Duodenal mucosa (tissue), 2 donors: ENCODE data around the gene DIPK2B.

ENCODE experiments used
- H3K27ac ChIP-seq: one replicate; pipeline ENCODE4 v1.7.0; 2013; ENCODE audit warnings: low read depth, low read length
- H3K27me3 ChIP-seq, 2 donors: one replicate each; pipeline ENCODE4 v1.7.0; 2013; ENCODE audit warnings: low read length in 2 of 2, control low read depth in 1 of 2; ENCODE audit not compliant: insufficient read depth in 2 of 2, control insufficient read depth in 1 of 2
- H3K36me3 ChIP-seq, 2 donors: one replicate each; pipeline ENCODE4 v1.7.0; 2013; ENCODE audit warnings: low read length in 2 of 2, control low read depth in 1 of 2; ENCODE audit not compliant: insufficient read depth in 2 of 2, control insufficient read depth in 1 of 2
- H3K4me1 ChIP-seq, 2 donors: one replicate each; pipeline ENCODE4 v1.7.0; 2013; ENCODE audit warnings: low read length in 2 of 2, control low read depth in 1 of 2; ENCODE audit not compliant: insufficient read depth in 2 of 2, control insufficient read depth in 1 of 2
- H3K4me3 ChIP-seq, 2 donors: one replicate each; pipeline ENCODE4 v1.7.0; 2013; ENCODE audit warnings: low read length in 2 of 2, low read depth in 1 of 2
- H3K9ac ChIP-seq, 2 donors: one replicate each; pipeline ENCODE4 v1.7.0; 2013; ENCODE audit warnings: low read length in 2 of 2, low read depth in 1 of 2
- H3K9me3 ChIP-seq, 2 donors: one replicate each; pipeline ENCODE4 v1.7.0; 2013; ENCODE audit warnings: low read length in 2 of 2, control low read depth in 1 of 2; ENCODE audit not compliant: control insufficient read depth in 1 of 2

The DIPK2B gene

GRCh38 chrX:45198706-45199105, 2.0 kb downstream of the DIPK2B start:
- no peaks in the 10 kb centered on the region for H3K4me1 ChIP-seq
- H3K9ac ChIP-seq: no peak overlapping the region
- H3K9me3 ChIP-seq: no peaks in the 10 kb centered on the region
- no peak overlapping the region for H3K4me3 ChIP-seq
- H3K27ac ChIP-seq: no peak overlapping the region
- no peaks in the 10 kb centered on the region for H3K27me3 ChIP-seq
- no peaks in the 10 kb centered on the region for H3K36me3 ChIP-seq

- no peaks in the 10 kb centered on the region for H3K4me1 ChIP-seq
- no peaks in the 10 kb centered on the region for H3K36me3 ChIP-seq
- no peak overlapping the region for H3K4me3 ChIP-seq
- H3K9ac ChIP-seq: no peak overlapping the region
- no peaks in the 10 kb centered on the region for H3K27me3 ChIP-seq
- no peaks in the 10 kb centered on the region for H3K9me3 ChIP-seq
- no peak overlapping the region for H3K27ac ChIP-seq
Measured at GRCh38 chrX:45198301-45198700, 2.4 kb downstream of the DIPK2B start.

GRCh38 chrX:45196701-45197100, 4.0 kb downstream of the DIPK2B start:
- Histone ChIP-seq H3K9ac (no peak overlapping the region), H3K27ac (no peak overlapping the region), H3K4me3 (no peak overlapping the region), H3K36me3 (no peaks in the 10 kb centered on the region), H3K9me3 (no peaks in the 10 kb centered on the region), H3K27me3 (no peaks in the 10 kb centered on the region), H3K4me1 (no peaks in the 10 kb centered on the region)

- Histone ChIP-seq H3K36me3 (no peaks in the 10 kb centered on the region), H3K9me3 (no peaks in the 10 kb centered on the region), H3K9ac (no peak overlapping the region), H3K4me3 (no peak overlapping the region), H3K27ac (no peak overlapping the region), H3K4me1 (no peaks in the 10 kb centered on the region), H3K27me3 (no peaks in the 10 kb centered on the region)
Measured at GRCh38 chrX:45191820-45192409, 8.8 kb downstream of the DIPK2B start.

GRCh38 chrX:45191383-45191782, 9.3 kb downstream of the DIPK2B start:
- Histone ChIP-seq H3K4me3 (no peak overlapping the region), H3K27me3 (no peaks in the 10 kb centered on the region), H3K36me3 (no peaks in the 10 kb centered on the region), H3K27ac (no peak overlapping the region), H3K9me3 (no peaks in the 10 kb centered on the region), H3K9ac (no peak overlapping the region), H3K4me1 (no peaks in the 10 kb centered on the region)

- Histone ChIP-seq H3K4me1 (no peaks in the 10 kb centered on the region), H3K27me3 (no peaks in the 10 kb centered on the region), H3K9ac (no peak overlapping the region), H3K36me3 (no peaks in the 10 kb centered on the region), H3K4me3 (peak overlapping the region; percentile 76 to 81), H3K27ac (no peak overlapping the region), H3K9me3 (no peaks in the 10 kb centered on the region)
Measured at GRCh38 chrX:45187731-45188130, 12.9 kb downstream of the DIPK2B start.

GRCh38 chrX:45186643-45187026, 14.0 kb downstream of the DIPK2B start:
- no peaks in the 10 kb centered on the region for H3K36me3 ChIP-seq
- H3K27ac ChIP-seq: no peak overlapping the region
- H3K9me3 ChIP-seq: no peaks in the 10 kb centered on the region
- H3K4me1 ChIP-seq: no peaks in the 10 kb centered on the region
- H3K9ac ChIP-seq: no peak overlapping the region
- H3K4me3 ChIP-seq: no peak overlapping the region
- no peaks in the 10 kb centered on the region for H3K27me3 ChIP-seq

GRCh38 chrX:45184211-45184610, 16.5 kb downstream of the DIPK2B start:
- Histone ChIP-seq H3K4me3 (no peak overlapping the region), H3K9me3 (no peaks in the 10 kb centered on the region), H3K27ac (no peak overlapping the region), H3K27me3 (no peaks in the 10 kb centered on the region), H3K4me1 (no peaks in the 10 kb centered on the region), H3K36me3 (no peaks in the 10 kb centered on the region), H3K9ac (no peak overlapping the region)

- H3K27me3 ChIP-seq: no peaks in the 10 kb centered on the region
- H3K4me1 ChIP-seq: no peaks in the 10 kb centered on the region
- no peaks in the 10 kb centered on the region for H3K36me3 ChIP-seq
- no peak overlapping the region for H3K9ac ChIP-seq
- H3K9me3 ChIP-seq: no peaks in the 10 kb centered on the region
- H3K27ac ChIP-seq: no peak overlapping the region
- no peak overlapping the region for H3K4me3 ChIP-seq
Measured at GRCh38 chrX:45172890-45173289, 27.8 kb downstream of the DIPK2B start.

- Histone ChIP-seq H3K27ac (no peak overlapping the region), H3K4me3 (no peak overlapping the region), H3K4me1 (no peaks in the 10 kb centered on the region), H3K9me3 (no peaks in the 10 kb centered on the region), H3K36me3 (no peaks in the 10 kb centered on the region), H3K9ac (no peak overlapping the region), H3K27me3 (no peaks in the 10 kb centered on the region)
Measured at GRCh38 chrX:45166781-45167180, 33.9 kb downstream of the DIPK2B start.

- no peaks in the 10 kb centered on the region for H3K27me3 ChIP-seq
- H3K9me3 ChIP-seq: no peaks in the 10 kb centered on the region
Measured at GRCh38 chrX:45165726-45166125, 35.0 kb downstream of the DIPK2B start.

More at GRCh38 chrX:45165726-45166125, 35.0 kb downstream of the DIPK2B start:
- Histone ChIP-seq H3K4me1 (no peaks in the 10 kb centered on the region), H3K9ac (no peak overlapping the region), H3K4me3 (no peak overlapping the region), H3K27ac (no peak overlapping the region), H3K36me3 (no peaks in the 10 kb centered on the region)
